GM19043 (cell line): ENCODE data around the gene CDH26.
A peak's percentile ranks its signal among the peaks of the same experiment; 100 is the strongest.
"Not testable (repeated sequence)": the region's sequence is repeated elsewhere in the genome, so short reads cannot be mapped to it uniquely, and the experiment has no call there.

Experiments used
- ATAC-seq: cut with Tn5 transposase; IDR thresholded peaks from one replicate; pipeline ENCODE4 v1.9.1; 2021; ENCODE audit warnings: low read depth; ENCODE audit not compliant: unreplicated experiment

CDH26 gene

DNA sequence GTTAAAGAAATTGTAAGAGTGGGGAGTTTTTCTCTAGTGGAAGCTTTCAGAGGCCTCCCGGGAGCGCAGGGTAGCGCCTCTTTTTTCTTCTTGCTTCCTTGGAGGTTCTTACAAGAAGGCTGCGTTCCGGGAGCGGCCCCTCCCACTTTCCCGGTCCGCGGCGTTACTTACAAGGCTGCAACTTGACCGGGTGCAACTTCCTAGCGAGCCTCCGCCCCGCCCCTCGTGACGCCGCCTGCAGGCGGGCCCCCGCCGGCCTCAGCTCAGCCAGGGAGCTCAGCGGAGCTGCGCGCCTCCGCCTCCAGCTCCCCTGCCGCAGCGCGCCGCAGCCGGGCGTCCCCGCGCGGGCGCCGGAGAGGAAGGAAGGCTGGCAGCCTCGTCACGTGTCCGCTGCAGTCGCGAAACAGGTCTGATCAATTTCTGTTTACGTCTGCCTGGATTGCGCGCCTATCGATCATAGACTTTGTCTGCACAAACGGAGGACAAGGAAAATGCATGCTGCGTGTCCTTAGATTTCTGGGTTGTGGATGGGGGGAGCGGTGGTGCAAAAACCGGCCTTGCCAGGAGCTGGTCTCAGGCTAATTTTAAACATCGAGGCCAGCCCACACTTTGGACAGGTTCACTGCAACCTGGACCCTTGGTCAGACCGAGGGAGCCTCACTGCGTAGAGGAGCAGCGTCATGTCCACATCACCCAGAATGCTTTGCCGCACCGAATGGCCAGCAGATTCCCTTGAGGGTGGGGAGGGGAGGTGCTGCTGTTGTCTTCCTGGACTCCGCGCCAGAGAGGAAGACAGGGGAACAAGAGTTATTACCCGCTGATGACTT is 17.9 kb upstream of the CDH26 start, which contains the start of the genes FAM217B and PPP1R3D:
Gene FAM217B (plus strand): TSS at position 261 of the 827 bp plus-strand sequence. CDS start 3,555 bp downstream, outside the sequence.
Gene PPP1R3D (minus strand): TSS at position 177 of the 827 bp plus-strand sequence. CDS start 374 bp downstream, outside the sequence.
- peak; percentile 87 for ATAC-seq

DNA sequence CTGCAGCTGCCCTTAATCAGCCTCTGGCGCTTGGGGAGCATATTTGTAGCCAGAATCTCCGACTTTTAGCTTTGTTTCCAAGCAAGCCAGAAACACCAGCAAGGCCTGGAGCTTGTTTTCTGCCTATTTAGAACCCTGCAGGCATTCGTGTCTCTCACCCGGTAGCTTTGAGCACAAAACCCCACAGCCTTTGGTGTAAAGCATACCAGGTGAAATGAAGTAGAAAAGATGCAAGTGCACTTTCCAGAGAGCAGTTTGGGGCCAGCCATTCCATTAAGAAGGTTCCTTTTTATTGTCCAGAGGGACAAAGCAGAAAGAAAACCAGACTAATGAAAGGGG is 17.3 kb upstream of the CDH26 start:
- ATAC-seq = peak; percentile 3

DNA sequence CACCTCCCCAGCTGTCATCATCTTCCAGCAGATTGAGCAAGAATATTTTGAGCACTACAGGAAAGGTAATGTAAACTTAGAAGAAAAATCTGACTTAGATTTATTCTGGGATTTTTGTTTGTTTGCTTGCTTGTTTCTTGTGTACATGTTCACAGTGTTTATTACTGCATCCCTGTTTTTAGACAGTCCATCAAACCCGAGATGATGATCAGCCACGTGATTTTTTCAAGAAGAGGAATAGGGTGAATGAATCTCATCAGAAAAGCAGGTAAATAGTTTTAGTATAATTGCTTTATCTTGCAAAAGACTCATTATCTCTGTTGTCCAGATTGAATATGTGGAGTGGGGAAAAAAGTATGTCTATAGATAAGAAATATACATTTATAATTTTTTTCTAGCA is 16.0 kb upstream of the CDH26 start:
- no peak for ATAC-seq

DNA sequence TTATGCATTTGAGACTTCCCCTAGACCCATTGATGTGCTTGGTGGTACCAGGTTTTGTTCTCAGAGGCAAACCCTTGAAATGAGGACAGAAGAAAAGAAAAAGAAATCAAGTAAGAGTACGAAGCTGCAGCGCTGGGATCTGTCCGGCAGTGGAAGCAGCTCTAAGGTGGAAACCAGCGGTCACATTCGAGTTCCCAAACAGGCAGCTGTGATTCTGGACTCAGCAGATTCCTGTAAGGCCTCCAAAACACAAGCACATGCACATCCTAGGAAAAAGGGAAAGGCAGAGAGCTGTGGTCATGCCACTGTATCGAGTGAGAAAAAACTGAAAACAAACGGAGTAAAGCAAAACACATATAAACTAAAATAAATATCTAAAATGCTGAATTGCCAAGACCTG is 13.5 kb upstream of the CDH26 start:
- no peak for ATAC-seq

DNA sequence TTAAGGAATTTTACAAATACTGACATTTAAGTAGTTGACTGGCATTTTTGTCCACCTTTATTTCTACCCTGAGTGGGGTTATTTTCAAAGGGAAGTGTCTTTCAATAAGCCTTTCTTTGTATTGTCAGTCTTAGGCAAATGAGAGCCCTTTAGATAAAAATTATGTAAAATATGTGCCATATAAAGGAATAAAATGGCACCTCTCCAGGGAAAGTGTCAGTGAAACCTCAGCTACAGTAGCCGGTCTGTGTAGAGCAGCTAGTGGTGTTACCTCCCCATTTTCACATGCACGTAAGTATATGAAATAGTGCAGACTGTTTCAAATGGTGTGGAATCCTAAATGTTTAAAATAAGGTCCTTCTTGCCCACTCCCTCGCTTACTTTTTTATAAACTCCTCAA is 13.0 kb upstream of the CDH26 start:
- ATAC-seq = no peak

DNA sequence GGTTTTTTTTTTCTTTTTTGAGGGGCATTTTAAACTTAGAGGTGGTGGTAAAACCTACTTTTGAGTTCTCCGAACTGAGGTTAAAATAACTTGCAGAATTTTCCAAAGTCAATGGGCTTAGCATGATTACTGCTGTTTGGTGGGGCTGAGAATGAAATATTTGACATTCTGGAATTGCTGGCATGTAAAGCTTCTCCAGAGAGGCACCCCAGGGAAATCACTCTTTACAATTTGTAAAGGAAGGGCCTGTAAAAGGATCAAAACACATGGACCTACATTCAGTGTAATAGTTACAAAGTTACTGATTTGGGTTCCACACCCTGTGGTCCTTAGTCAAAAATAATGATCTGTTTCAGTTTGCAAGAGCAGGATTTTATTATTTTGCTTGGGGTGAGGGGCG is 12.5 kb upstream of the CDH26 start:
- no peak for ATAC-seq

DNA sequence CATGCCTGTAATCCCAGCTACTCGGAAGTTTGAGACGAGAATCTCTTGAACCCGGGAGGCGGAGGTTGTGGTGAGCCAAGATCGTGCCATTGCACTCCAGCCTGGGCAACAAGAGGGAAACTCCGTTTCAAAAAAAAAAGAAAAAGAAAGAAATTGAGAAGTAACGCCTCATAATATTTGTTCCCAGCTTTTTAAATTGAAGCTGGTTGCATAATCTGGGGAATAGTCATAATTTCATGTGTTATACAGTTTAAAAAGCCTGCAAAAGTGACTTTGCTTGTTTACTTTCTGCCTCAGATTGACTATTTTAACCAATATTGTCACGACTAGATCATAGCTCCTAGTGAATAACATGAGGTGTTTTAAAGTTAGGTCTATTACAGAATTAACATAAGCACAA is 10.8 kb upstream of the CDH26 start:
- ATAC-seq = no peak

DNA sequence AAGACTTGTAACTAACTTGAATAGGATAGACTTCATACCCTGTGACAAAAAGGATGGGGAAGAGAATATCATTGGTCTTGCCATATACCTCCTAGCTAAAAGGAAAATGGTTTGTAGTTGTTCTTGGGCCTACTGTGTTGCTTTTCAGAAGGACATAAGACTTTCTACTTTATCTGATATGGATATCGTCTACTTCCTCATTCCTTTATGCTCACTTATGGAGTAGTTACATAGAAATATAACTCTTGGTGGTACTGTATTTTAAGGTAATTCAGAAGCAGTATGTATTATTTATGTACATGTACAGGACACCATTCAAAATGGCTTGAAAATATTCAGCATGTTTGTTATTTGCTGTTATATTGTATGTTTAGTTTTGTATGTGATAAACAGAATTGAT is 10.0 kb upstream of the CDH26 start:
- no peak for ATAC-seq

DNA sequence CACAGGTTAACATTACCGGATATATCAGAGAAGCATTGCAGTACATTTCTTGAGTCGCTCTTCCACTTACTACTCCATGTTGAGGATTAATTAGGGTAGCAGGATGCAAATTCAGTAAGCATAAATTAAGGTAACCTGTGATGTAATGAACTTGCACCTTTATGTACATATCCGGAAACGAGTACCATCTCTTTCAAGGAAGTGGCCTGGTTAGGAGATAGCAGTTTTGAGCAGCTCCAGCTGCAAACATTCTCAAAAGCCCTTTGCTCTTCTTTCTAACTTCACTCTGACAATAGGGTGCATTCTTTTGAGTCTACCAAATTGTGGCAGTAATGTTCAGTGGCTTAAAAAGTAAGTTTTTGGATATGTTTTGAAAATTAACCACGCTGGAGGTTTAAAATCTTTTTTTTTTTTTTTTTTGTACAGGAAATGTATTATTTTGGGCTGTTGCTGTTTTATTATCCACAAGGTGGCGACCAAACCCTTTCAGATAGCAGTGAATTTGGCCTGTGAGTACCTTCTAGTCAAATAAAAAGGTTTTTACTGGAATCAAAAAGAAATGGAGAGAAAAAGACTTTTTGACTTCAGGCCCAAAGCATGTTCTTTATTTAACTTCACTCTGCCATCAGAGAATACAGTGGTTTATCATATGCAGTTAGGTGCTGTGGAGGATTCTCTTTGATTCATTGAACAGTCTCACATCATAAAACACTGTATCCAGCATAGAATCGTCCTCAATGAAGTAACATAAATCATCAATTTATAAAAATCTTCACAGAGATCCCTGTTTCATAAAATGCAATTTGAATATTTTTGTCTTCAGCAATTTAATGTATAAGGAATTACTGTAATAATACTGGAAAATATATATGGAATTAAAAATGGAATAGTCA is 9.1 kb upstream of the CDH26 start:
- peak; percentile 68 for ATAC-seq

DNA sequence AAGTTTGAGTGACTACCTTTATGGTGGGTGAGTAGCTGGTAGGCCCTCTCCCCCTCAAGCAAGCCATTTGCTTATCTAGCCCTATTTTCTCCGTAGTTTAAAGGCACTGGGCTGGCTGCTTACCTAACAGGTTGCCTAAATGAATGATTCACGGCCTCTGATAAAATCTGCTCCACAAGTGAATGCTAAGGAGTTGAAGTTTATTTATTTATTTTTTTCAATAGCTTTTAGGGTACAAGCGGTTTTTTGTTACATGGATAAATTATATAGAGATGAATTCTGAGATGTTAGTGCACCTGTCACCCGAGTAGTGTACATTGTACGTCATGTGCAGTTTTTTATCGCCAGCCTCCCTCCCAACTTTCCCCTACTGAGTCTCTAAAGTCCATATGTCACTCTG is 8.3 kb upstream of the CDH26 start:
- ATAC-seq = no peak

DNA sequence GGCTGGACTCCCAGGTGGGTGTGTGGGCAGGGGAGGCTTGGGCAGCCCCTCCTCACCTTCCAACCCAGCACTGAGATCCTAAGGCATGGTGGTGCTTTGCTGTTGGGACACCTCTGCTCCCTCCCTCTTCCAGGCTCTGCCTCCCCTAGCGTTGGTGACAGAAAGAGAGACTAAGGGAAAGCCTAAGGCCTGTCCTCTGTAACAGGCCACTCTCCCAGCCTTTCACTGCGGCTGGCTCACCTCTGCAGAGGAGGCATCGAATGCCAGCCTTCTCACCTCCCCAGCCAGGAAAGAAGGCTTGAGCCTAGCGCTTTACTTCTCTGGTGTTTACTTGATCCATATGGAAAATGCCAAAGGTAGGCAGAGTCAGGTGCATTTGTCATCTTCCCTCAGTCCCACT is 3.5 kb upstream of the CDH26 start:
- no peak for ATAC-seq

DNA sequence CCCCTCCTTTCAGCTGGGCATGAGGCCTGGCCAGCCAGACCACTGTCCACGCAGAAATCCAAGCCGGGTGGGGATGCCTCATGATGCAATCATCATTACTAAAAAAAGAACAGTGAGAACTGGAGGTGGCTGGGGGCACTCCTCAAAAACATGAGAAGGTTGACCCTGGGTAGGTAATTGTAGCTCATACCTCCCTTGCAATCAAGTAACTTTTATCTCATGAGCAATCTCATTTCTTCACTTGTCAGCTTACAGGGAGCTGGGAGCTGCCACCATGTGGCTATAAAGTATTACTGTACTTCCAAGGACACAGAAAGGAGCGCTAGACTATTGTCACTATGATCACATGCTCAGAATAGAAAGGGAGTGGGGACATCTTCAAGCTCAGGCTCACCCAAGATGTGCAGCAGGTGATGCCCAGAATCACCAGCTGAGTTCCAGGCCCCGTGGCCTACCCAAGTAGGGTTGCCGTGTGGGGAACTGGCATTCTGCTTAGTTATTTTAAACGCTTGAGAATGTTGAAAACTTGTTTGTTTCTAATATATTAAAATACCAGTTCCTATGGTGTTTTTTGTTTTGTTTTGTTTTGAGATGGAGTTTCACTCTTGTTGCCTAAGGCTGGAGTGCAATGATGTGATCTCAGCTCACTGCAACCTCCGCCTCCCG is 3.0 kb upstream of the CDH26 start:
- ATAC-seq = no peak

DNA sequence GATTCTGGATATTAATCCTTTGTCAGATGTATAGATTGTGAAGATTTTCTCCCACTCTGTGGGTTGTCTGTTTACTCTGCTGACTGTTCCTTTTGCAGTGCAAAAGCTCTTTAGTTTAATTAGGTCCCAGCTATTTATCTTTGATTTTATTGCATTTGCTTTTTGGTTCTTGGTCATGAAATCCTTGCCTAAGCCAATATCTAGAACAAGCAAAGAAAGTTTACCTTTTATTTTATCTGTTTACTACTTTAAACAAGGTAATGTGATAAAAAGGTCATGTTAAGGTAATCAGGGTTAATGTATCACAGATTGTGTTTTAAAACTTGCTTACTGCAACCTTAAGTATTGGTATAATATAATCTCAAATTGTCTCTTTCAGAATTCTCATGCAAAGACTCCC is 655 bp upstream of the CDH26 start:
- not testable (repeated sequence) for ATAC-seq

DNA sequence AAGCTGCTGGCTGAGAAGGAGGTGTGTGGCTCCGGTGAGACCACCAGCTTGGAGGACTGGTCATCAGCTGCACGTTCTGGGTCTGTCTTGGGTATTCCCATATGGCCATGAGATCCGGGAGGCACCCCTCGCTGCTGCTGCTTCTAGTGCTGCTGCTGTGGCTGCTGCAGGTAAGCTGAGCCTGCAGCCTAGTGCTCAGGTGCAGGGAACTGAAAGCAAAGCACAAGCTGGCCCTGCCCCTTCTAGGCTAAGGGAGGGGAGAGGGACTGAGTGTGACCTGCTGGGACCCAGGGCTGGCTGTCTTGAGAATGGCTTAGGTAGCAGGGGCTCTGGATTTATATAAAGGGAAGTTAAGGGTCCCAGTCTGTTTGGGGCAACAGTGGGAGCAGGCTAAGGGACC is 403 bp downstream of the CDH26 start:
- ATAC-seq = no peak

DNA sequence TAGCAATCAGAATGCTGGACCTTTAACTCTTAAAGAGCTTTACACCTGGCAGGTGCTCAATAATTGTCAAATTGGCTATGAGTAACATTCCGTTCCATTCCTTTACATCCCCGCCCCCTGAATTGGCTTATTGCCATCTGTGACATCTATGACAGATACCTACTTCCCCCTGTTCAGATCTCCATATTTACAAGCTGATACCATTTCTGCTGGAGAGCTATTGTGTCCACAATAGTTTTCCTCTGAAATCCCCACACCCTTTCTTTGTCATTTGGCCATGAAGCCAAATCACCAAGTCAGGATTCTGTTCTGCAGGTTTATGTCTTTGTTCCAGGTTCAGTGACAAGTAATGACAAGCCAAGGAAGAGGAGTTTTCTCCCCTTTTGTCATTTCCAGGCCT is 3.2 kb downstream of the CDH26 start:
- ATAC-seq = no peak

DNA sequence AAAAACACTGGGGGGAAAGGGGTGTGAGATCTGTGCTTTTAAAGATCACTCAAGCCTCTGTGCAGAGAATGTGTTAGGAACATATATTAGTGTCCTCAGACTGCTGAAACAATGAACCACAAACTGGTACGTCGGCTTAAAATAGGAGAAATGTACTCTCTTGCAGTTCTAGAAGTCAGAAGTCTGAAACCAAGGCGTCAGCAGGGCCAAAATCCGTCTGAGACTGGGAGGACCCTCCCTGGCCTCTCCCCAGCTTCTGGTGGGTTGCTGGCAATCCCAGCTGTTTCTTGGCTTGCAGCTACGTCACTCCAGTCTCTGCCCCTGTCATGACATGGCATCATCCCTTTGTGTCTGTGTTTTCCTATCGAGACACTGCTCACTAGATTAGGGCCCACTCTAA is 3.9 kb downstream of the CDH26 start:
- ATAC-seq = no peak

DNA sequence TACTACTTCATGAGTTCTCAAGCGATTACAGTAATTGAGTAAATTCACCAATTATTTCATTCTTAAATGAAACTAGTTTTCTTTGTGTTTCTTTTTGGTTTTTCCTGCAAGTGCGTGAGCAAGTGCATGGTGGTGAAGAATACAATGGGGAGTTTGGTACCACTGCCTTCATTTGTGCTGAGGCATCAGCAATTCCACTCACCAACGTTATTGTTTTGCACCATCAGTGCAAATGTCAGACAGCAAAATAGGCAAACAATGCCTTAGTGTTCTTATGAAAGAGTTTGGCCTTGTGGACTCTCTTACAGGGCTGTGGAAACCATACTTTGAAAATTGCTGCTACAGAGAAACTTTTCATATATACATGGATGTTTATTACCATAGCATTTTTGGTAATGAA is 8.2 kb downstream of the CDH26 start:
- ATAC-seq = no peak

DNA sequence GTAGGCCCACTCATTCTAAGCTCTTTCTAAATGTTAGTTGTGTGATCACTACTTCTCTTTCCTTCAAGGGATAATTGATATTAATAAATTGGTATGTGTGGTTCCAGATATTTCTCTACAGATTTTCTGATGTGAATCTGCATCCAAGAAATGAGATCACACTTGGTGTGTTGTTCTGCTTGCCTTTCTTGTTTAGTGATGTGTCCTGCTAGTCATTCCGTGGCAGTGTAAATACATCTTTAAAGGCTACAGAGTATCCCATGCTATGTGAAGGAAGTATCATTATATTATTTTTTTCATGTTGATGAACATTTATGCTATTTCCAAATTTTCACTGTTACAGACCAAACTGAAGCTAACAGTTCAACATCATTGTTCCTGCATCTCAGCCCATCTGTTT is 13.2 kb downstream of the CDH26 start:
- ATAC-seq = no peak

DNA sequence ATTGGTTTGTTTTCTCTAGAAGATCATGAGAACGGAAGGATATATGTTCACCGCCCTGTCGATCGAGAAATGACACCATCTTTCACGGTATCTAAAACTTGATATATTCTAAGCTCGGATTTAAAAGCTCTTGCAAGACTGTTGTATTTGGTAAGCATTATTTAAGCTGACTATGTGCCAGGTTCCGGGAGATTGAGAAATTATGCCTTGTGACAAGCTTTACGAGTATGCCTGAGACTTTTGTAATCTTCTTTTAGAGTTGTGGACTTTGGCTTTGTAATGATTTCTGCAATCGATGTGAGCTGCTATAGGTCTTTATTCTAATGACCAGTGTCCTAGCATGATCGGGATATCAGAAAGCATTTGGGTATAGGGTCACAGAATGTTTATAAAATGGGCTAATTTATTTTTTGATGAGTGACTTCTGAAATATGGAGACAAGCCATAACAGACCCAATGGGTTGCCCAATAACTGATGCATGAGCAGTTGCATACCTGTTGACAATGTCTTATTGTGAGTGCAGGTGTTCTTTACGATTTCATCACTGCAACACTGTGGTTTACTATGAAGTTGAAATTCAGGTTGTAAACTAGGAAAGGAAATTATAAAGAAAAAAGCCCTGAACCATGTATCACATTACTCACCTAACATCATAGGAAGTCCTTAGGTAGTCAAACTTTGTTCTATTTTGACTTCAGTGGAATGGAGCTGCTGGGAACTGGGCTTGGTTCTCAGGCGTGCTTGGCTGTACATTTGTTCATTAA is 14.0 kb downstream of the CDH26 start:
- ATAC-seq = no peak

DNA sequence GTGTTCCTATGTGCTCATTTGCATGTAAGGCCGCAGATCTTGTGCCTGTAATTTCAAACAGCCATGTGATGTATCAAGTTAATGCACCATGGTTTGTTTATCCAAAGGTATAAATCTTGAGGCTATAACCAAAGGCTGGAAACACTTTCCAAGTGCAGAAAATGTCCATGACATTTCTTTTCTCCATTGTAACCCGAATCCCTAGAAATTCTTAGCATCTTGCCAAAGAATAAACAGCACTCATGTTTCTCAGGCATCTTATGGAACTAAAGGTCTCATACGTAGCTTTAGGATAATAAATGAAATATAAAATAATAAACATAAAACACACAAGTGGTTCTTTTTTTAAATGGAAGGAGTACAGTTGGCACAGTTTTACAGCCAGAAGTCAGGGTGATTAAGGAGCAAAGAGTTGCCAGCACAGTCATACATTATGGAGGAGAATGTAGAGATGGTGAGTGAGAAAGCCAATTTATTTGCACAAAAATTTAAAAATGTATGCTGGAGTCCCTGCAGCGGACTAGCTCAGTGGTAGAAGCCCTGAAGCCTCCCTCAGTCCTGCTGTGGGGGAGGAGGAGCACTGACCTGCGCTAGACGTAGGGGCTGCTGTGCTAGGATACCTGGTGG is 18.0 kb downstream of the CDH26 start:
- ATAC-seq = no peak
